SK-MEL-5 (cell line): ENCODE data around the gene IL1RAPL2. TPM values are rescaled to one million over a fixed set of nuclear protein-coding genes. Genes with fewer than 3 reads are reported as not detected.
"Not testable (repeated sequence)": the region's sequence is repeated elsewhere in the genome, so short reads cannot be mapped to it uniquely, and the experiment has no call there.

Experiments used
- DNase-seq: peaks from one replicate; pipeline ENCODE4 v3.0.0-alpha.2; 2016; ENCODE audit warnings: low read depth, low spot score
- in situ Hi-C: cut with HindIII; loops from 2 replicates; pipeline ENCODE4 v1.10.0; 2016; ENCODE audit warnings: low sequenced_read_pairs, high pct_unique_total_duplicates, low pct_unique_long_range_greater_than_20kb
- total RNA-seq: library from RNA; depleted of rRNA; stranded (reverse); fragments of >200 nt; shearing (Covaris generic); gene quantifications from 2 replicates; pipeline ENCODE4 v1.2.3, GENCODE V29; 2014

Gene IL1RAPL2
- total RNA-seq, 1 experiment from 2014 or later, result not detected

DNA sequence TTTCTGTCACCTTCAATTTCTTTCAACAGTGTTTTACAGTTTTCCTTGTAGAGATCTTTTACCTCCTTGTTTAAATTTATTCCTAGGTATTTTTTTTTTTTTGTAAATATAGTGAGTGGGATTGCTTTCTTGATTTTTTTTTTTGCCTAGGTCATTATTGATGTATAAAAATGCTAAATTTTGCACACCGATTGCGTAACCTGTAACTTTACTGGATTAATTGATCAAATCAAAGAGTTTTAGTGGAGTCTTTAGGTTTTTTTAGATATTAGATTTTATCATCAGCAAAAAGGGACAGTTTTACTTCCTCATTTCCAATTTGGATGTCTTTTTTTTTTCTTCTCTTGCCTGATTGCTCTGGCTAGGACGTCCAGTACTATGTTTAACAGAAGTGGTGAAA lies 613.6 kb downstream of the IL1RAPL2 start:
- DNase-seq, result no peak
- in situ Hi-C loops, result no loop called here

DNA sequence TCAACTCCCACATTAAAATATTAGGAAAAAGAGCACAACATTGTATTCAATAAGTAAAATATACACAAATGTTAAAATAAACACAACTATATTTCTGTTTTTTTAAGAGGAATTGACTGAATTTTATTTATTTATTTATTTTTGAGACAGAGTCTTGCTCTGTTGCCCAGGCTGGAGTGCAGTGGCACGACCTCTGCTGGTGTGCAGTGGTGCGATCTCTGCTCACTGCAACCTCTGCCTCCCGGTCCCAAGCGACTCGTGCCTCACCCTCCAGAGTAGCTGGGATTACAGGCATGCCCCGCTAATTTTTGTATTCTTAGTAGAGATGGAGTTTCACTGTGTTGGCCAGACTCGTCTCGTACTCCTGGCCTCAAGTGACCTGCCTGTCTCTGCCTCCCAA lies 623.1 kb downstream of the IL1RAPL2 start:
- in situ Hi-C loops, result no loop called here

DNA sequence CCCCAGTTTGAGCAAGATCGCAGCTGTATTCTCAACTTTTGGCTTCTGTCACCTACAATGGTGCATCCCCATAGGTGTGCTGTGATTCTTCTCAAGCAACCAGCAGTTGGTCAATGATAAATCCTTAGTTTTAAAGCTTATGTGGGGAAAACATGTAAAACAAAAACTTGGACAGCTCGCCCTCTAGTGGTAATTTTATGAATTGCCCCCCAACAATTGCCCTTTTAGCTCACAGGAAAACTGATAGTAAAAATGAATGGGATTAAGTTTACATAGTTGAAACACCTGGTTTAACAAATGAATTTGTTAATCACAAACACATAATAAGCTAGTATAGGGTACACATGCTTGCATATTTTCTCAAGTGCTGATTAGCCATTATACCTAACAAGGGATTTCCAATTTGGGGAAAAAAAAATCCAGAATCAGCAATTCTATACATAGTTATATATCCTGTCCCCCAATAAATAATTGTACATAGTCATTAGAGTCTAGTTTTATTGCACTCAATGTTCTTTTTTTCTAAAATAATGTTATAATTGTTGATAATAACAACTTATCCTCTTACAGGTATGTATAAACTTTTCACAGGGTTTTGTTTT lies 624.4 kb downstream of the IL1RAPL2 start:
- DNase-seq, result peak; percentile 39
- in situ Hi-C loops, result no loop called here

More for the DNA sequence above, 623.1 kb downstream of the IL1RAPL2 start:
- peak; percentile 2 for DNase-seq

DNA sequence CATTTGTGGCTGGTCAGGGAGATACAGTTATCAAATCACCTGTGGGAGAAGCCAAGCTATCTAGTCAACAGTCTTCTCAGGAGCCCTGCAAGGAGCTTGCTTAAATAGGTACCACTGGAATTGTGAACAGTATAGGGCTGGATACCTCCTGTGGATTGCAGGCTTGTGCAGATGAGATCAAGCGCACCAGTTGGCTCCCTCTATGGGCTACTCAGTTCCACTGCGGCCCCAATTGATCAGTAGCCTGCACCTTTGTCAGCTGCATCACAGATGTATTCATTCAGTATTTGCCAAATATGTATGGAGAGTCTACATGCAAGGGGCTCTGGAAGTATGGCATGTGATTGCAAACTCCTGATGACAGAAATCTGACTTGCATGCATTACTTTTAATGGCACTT lies 625.9 kb downstream of the IL1RAPL2 start:
- in situ Hi-C loops, result no loop called here
- peak; percentile 50 for DNase-seq

DNA sequence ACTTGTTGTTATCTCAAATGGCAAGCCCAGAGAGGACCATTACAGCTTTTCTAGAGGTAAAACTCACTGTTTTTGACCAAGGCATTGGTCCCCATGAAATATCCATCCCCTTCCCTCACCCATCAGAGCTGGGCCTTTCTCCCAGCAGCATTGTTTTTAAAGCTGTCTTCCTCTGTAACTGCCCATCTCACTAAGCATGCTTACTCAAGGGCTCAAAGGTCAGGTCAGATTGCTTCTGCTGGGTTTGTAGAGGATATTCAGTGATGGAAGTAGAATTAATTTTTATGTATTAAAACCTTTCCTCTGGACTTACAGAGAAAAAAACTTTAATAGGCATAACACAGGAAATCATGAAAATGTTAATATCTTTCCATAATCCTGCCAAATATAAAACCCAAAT lies 643.4 kb downstream of the IL1RAPL2 start:
- DNase-seq, result no peak
- in situ Hi-C loops, result no loop called here

DNA sequence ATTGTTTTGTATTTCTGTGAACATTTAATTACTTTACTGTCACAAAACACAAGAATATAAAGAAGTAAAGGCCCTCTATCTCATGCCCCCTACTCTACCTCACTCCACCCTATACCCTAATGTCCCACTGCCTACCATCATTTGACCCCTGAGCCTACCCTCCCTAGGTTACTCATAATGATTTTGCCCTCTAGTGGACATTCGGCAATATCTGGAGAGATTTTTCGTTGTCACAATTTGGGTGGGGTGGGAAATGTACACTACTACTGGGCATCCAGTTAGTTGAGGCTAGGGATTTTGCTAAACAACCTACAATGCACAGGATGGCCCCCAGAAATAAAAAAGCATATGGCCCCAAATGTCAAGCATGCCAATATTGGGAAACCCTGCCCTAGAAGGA lies 644.3 kb downstream of the IL1RAPL2 start:
- peak; percentile 21 for DNase-seq
- in situ Hi-C loops, result no loop called here

DNA sequence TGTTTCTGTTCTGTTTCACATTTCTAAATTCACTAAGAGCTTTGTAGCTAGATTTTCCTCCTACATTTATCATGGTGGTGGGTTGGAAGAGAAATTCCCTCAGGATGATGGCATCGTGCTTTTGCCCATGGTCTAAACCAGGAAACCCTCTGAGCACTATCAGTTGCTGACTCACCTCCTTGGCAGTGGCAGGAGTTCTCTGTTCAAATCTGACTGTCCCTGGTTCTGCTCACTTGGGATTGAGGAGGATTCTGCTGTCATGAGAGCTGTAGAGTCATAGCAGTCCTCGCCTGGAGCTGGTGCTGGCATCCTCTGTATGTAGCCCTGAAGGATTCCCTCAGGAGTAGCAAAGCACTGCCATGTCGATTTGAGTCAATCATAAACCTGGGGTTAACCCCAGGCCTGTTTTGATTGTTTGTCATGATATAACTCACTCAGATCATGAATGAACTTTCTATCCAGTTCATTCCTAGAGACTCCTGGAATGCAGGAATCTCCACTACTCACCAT lies 645.1 kb downstream of the IL1RAPL2 start:
- in situ Hi-C loops, result no loop called here
- DNase-seq, result no peak

DNA sequence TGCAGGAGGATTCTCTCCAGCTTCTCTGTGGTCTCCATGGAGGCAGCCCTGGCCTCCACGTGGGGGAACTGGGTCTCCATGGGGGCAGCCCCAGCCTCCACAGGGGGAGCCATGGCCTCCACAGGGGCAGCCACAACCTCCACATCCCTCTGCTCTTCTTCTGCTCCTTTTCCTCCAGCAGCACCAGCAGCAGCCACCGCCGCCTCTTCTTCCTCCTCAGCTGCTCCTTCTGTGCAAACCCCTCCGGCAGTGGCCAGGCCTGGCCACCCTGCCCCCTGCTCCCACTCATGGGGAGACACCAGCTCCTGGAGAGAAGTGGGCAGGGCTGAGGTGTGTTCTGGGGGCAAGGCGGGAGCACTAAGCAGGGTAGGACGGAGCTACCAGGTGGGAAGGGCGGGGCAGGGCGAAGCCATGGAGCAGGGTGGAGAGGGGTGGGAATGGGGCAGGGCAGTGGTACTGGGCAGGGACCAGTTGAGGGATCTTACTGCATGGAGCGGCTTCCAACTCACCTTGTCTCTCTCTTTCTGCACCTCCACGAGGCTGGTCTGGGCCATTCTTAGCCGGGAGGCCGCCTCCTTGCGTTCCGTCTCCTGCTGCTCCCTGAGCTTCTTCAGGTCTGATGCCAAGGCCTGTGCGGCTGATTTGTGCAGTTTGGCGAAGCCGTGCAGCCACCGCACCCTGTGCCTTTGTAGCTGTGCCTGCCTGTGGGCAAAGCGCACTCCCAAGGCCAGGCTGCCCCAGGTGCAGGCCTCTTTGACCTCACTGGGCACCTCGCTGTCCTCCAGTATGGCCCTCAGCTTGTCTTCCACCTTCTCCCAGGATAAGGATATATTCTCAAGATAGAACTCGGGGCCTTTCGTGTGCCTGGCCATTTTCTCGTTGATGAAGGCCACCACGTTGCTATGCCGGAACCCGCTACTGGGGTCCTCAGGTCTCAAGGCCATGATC lies 653.7 kb downstream of the IL1RAPL2 start:
- in situ Hi-C loops, result no loop called here
- DNase-seq, result no peak

DNA sequence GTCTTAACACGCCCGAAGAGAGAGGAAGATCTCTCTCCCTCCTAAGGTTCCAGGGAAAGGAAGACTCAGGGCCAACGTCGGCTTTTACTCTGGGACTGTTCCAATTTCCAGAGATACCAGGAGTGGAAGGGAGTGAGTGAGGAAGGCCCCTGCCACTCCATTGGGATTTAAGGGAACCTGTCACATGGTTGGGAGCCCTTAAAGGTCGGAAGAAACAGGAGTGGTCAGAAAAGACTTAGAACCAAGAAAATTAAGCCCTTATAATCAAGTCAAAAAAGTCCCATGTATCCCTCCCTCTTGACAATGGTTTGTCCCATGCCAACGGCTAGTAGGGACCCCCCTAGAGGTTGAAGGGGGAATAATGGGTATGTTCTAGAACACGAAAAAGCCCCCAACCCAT lies 654.6 kb downstream of the IL1RAPL2 start, which contains the start of gene TEX13A:
Gene TEX13A (minus strand): TSS at position 59 of the 400 bp plus-strand sequence. CDS start 297 bp downstream, outside the sequence.
- DNase-seq, result no peak
- in situ Hi-C loops, result no loop called here

DNA sequence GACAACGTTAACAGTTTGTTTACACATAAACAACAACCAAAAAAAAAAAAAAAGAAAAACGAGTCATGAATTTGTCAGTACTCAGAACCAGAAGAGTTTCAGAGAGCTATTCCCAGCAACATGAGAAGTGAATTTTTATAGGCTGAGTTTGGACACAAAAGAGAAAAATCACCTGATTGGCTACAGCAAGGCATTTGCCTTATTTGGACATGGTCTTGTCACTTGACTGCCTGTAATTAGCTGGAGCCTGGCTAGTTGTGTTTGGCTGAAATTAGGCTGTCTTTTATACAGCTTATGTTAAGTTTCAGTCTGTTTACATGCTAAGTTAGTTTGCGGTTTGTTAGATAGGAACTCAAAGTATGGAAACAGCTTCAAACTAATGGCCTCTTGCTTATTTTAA lies 655.4 kb downstream of the IL1RAPL2 start:
- DNase-seq, result no peak
- in situ Hi-C loops, result no loop called here

DNA sequence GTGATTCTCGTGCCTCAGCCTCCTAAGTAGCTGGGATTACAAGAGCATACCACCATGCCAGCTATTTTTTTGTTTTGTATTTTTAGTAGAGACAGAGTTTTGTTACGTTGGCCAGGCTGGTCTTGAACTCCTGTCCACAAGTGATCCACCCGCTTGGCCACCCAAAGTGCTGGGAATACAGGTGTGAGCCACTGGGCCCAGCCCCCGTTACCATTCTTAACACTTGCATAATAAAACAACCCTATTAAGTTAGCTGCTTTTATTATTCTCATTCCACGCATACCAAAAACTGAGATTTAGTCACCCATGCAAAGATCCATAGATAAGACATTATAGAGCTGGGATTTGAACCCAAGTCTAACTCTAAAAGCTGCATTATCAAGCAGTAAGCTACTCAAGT lies 660.5 kb downstream of the IL1RAPL2 start:
- DNase-seq, result no peak
- in situ Hi-C loops, result no loop called here

DNA sequence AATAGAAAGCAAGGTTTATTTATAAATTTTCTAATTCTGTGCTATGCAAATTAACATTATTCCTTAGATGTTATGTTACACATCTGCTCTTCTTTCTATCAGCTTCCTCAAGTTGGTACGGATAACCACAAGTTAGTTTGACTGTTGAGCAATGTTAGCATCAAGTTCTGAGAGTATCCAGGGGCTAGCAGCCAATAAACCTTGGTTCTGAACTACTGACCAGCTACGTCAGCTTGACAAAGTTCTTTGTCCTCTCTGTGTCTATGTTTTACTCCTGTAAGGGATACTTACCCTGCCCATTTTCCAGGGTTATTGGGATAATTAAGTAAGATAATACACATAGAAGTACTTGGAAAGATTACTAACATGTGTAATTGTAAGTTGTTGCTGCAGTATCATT lies 662.6 kb downstream of the IL1RAPL2 start:
- in situ Hi-C loops, result no loop called here
- no peak for DNase-seq

DNA sequence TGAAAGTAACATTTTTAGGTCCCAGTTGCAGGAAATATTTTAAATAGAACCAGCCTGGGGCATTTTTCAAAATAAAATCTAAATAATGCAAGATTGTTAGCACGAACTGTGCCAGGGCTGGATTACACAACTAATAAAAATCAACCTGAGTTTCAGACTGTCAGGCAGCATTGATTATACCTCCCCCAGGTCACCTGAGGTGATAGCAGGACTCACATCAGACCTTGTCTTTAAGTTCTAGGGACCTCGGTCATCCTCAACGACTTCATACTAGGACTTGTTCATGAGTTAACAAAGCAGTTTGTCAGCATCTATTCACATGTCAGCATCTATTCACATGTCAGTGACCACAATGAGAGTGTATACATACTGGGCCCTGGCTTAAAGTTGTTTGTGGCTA lies 663.1 kb downstream of the IL1RAPL2 start:
- in situ Hi-C loops, result no loop called here
- peak; percentile 30 for DNase-seq

DNA sequence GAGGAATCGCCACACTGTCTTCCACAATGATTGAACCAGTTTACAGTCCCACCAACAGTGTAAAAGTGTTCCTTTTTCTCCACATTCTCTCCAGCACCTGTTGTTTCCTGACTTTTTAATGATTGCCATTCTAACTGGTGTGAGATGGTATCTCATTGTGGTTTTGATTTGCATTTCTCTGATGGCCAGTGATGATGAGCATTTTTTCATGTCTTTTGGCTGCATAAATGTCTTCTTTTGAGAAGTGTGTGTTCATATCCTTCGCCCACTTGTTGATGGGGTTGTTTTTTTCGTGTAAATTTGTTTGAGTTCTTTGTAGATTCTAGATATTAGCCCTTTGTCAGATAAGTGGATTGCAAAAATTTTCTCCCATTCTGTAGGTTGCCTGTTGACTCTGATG lies 671.4 kb downstream of the IL1RAPL2 start:
- DNase-seq, in situ Hi-C loops: not testable (repeated sequence)

DNA sequence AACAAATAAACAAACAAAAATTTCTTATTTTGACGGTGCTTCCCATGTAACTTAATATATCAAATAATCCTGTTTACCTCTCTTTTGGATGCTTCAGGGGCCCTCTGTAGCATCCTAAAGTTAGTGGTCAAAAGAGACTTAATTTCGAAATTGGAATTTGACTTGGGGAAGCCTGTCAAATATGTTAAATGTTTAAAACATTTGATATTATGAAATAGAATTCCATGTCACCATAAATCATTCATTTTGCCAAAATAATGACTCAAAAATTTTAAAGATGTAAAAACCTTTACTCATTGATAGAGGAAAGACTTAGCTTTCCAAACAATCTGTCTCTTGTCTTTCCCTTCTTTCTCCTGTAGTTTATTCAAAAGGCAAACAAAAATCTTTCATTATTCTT lies 675.1 kb downstream of the IL1RAPL2 start:
- DNase-seq, result no peak
- in situ Hi-C loops, result no loop called here

DNA sequence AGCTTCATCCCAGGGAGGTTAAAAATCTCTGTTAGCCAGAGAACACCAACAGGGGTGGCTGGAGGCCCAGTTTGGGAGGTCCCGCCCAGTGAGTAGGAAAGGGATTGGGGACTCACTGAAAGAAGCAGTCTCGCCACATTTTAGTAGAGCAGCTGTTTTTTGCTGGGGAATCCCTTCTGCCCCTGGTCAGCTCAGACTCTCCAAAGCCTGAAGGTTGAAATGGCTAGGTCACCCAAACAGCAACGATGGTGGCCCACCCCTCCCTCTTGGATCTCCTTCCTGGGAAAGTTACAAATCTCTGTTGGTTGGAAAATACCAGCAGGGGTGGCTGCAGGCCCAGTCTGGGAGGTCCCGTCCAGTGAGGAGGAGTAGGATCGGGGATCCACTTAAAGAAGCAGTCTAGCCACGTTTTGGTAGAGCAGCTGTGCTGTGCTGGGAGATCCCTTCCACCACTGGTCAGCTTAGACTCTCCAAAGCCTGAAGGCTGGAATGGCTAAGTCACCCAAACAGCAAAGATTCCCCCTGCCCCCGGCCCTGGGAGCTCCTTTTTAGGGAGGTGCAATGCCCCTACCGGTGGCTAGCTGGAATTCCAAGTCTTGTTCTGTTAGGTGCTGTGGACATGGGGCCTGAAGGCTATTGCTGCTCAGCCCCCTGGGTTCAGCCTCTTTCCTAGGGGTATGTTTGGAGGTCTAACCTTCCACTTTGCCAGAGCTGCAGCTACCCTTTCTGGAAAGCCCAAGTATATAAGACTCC lies 694.5 kb downstream of the IL1RAPL2 start:
- peak; percentile 0 for DNase-seq
- in situ Hi-C loops, result no loop called here

DNA sequence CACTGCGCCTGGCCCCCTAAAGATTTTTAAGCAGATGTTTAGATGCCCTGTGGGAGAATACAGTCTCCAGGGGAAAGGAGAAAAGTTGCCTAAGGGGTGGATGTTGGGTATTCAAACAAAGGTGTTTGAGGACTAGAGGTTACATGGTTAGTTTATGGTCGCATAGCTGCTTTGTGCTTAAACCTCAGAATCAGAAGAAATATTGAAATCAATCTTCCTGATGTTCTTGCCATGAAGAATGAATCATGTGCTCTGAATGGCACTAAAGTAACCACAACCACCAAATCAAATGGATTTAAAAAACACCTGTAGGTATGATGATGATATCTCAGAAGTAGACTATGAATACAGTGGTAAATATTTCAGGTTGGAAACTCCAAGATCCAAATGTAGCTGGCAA lies 697.2 kb downstream of the IL1RAPL2 start:
- in situ Hi-C loops, result no loop called here
- no peak for DNase-seq

DNA sequence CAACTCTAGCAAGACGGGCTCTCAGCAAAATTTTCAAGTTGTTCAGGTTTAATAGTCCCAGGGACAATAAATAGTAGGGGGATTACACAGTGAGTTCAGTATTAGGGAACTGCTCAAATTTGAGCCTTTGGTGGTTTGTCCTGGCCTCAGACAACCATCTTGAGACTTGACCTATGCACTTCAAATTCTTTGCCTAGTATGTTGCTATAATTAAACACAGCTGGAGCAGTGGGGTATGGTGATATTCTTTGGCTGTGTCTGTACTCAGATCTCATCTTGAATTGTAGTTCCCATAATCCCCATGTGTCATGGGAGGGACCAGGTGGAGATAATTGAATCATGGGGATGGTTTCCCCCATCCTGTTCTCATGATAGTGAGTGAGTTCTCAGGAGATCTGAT lies 697.8 kb downstream of the IL1RAPL2 start:
- in situ Hi-C loops, result no loop called here
- DNase-seq, result no peak
